ENCODE measurements around the gene INSRR.

DNA sequence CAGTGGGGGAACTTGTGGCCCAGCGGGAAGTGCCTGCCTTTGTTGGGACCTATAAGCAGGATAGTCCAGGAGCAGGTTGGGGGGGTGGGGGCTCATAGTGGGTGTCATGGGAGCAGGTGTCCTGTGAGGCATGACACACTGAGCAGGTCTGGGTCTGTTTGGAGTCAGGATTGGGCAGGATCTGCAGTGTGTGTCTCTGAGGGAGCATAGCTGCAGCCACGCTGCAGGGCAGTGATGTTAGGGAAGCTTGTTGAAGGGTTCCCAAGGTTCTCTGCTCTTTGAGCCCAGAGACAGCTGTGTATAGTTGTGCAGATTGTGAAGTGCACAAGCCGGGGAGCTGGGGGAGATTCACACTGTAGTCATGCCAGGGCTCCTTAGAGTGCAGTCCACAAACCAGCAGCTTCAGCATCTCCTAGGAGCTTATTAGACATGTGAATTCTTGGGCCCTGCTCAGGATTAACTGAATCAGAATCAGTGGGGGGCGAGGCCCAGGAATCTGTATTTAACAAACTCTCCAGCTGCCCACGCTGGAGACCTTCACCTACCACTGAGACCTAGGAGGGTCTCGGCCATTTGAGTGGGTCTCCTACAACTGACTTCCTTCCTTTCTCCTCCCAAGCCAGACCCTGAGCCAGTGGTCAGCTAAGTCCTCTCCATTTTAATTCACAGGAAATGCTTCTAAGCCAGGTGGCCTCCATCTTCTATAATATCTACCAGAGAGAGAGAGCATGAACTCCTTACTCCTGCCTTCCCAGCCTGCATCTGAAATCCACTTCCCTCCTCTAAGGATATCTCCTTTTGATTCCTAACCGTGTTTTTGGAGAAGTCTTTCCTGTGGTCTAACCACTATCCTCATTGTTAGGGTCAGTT, 11.1 kb downstream of the INSRR start:
- TF ChIP-seq, protein P1, sequence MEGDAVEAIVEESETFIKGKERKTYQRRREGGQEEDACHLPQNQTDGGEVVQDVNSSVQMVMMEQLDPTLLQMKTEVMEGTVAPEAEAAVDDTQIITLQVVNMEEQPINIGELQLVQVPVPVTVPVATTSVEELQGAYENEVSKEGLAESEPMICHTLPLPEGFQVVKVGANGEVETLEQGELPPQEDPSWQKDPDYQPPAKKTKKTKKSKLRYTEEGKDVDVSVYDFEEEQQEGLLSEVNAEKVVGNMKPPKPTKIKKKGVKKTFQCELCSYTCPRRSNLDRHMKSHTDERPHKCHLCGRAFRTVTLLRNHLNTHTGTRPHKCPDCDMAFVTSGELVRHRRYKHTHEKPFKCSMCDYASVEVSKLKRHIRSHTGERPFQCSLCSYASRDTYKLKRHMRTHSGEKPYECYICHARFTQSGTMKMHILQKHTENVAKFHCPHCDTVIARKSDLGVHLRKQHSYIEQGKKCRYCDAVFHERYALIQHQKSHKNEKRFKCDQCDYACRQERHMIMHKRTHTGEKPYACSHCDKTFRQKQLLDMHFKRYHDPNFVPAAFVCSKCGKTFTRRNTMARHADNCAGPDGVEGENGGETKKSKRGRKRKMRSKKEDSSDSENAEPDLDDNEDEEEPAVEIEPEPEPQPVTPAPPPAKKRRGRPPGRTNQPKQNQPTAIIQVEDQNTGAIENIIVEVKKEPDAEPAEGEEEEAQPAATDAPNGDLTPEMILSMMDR (IDR thresholded peaks at IDR 0.05; ENCODE audit: insufficient read depth, low read length, poor library complexity, severe bottlenecking) = no peak
- no peak for TF ChIP-seq EZH2phosphoT487 (conservative IDR thresholded peaks at IDR 0.05; ENCODE audit: low read length)
